Cardiac septum (tissue), 1 donor: ENCODE measurements around the gene ZBED3. TPM values are rescaled to one million over a fixed set of nuclear protein-coding genes. Genes with fewer than 3 reads are reported as not detected.

Experiments used
- DNase-seq: peaks from one replicate; pipeline ENCODE4 v3.0.0-alpha.2; 2020; ENCODE audit warnings: low spot score
- intact Hi-C: fragments of 100-400 bp; cut with DNase I; formaldehyde crosslinking; loops from one replicate; pipeline ENCODE4 v1.14.0; 2022
- total RNA-seq: library from RNA; stranded (reverse); fragmentation: NEBNext Ultra II Directional; extraction: Animal tissue kit (Norgen Biotek cat#: 25700); gene quantifications from one replicate; pipeline ENCODE4 v1.2.1, GENCODE V29; 2021
- donor health status: DM: no; HTN: no; CAD: no.

Gene ZBED3
- total RNA-seq, 1 donor from 2014 or later = 6.4 TPM

DNA sequence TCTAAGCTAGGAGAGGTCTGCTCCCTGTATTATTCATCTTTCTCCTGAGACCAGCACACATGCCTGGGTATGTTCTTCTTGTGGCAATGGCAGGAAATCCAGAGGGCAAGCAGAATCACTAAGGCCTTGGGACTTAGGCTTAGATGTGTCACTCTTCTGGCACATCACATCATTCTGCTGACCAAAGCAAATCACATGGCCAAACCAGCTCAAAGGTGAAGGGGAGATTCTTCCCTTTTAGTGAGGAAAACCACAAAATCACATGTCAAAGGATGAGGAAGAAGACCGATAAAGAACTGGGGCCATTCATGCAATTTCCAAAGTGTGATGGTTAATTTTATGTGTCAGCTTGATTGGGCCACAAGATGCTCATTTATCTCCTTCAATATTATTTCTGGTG is 62.6 kb downstream of the ZBED3 start:
- DNase-seq = no peak
- intact Hi-C loops = no loop called here

DNA sequence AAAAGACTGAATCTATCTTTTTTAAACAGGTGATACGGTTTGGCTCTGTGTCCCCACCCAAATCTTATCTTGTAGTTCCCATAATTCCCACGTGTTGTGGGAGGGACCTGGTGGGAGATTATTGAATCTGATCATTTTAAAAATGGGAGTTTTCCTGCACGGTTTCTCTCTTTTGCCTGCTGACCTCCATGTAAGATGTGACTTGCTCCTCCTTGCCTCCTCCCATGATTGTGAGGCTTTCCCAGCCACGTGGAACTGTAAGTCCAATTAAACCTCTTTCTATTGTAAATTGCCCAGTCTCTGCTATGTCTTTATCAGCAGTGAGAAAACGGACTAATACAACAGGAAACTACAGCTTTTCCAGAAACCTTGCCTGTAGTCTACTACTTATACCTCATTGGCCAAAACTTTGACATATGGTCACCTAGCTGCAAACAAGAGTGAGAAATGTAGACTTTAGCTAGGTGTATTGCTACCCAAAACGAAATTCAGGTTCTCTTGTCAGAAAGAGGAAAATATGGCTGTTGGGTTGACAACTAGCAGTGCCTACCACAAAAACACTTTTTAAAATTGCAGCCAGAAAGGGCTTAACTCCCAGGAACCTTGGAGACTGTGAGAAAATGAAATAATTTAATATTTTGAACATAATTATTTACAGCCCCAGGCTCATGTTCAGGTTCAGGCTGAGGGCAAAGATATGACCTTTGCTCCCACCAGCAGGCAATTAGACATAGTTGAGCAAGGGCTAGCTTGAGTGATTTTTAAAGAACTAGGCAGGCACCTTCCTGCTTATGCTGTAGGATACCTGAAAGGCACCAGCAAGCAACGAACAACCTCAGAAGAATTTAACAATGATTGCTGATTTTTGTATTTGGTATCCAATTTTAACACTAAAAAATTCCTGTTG is 64.3 kb downstream of the ZBED3 start:
- intact Hi-C loops = no loop called here
- DNase-seq = no peak

Other genes starting within 250 kb of the ZBED3 start
- gene S100Z, start 237.3 kb downstream of the ZBED3 start, total RNA-seq = not detected
- 3.1 TPM for gene CRHBP, start 134.2 kb downstream of the ZBED3 start, total RNA-seq
- gene AGGF1, start 56.9 kb downstream of the ZBED3 start, total RNA-seq = 16.9 TPM
- 5.7 TPM for gene PDE8B, start 123.4 kb upstream of the ZBED3 start, total RNA-seq